ENCODE measurements around the gene NSDHL.

GRCh38 chrX:152819266-152819665, 11.6 kb upstream of the NSDHL start:
- TF ChIP-seq POLR2A (IDR thresholded peaks at IDR 0.05; ENCODE audit: borderline replicate concordance, extremely low read depth, insufficient read depth, insufficient read length) (no peak), CEBPB (IDR thresholded peaks at IDR 0.05; ENCODE audit: low read depth) (no peak), CTCF (IDR thresholded peaks at IDR 0.05 in 2 of 3, conservative IDR thresholded peaks at IDR 0.05 in 1 of 3; ENCODE audit: borderline replicate concordance in 1 of 3, insufficient read depth in 1 of 3, low read depth in 2 of 3, low read length in 2 of 3) (no peak)
